Mesendoderm (in vitro differentiated cells): ENCODE measurements around the gene MRPL19.
"Not testable (repeated sequence)": the region's sequence is repeated elsewhere in the genome, so short reads cannot be mapped to it uniquely, and the experiment has no call there.

Experiments
- DNase-seq: peaks from one replicate; pipeline ENCODE4 v3.0.0; 2013
- H2AK5ac ChIP-seq: 2 replicates; pipeline ENCODE4 v1.6.1; 2013; ENCODE audit warnings: low read length, inconsistent platforms
- H2BK120ac ChIP-seq: 2 replicates; pipeline ENCODE4 v1.6.1; 2013; ENCODE audit warnings: low read depth, mild to moderate bottlenecking, low read length, moderate library complexity, mixed read lengths
- H2BK15ac ChIP-seq: replicated peaks from 2 replicates; pipeline ENCODE4 v1.6.1; 2013; ENCODE audit warnings: low read depth, mild to moderate bottlenecking, moderate library complexity
- H2BK5ac ChIP-seq: 2 replicates; pipeline ENCODE4 v1.6.1; 2013; ENCODE audit warnings: low read length, inconsistent platforms
- H3K18ac ChIP-seq: 2 replicates; pipeline ENCODE4 v1.6.1; 2013; ENCODE audit warnings: mild to moderate bottlenecking, low read length, mixed read lengths
- H3K23ac ChIP-seq: one replicate; pipeline ENCODE4 v1.6.1; 2013; ENCODE audit warnings: low read length
- H3K27ac ChIP-seq: 2 replicates; pipeline ENCODE4 v1.5.1; 2013; ENCODE audit warnings: low read depth, mild to moderate bottlenecking, inconsistent platforms, low read length, moderate library complexity
- H3K27me3 ChIP-seq: 2 replicates; pipeline ENCODE4 v1.6.1; 2013; ENCODE audit warnings: low read length, control low read depth, mild to moderate bottlenecking, inconsistent platforms; ENCODE audit not compliant: insufficient read depth, poor library complexity
- H3K36me3 ChIP-seq: 2 replicates; pipeline ENCODE4 v1.6.1; 2013; ENCODE audit warnings: low read length, inconsistent platforms; ENCODE audit not compliant: control insufficient read depth, insufficient read depth
- H3K4ac ChIP-seq: one replicate; pipeline ENCODE4 v1.6.1; 2013; ENCODE audit warnings: low read depth, mild to moderate bottlenecking, low read length, moderate library complexity
- H3K4me1 ChIP-seq: 2 replicates; pipeline ENCODE4 v1.6.1; 2013; ENCODE audit warnings: low read depth, low read length, inconsistent platforms; ENCODE audit not compliant: control insufficient read depth
- H3K4me2 ChIP-seq: 2 replicates; pipeline ENCODE4 v1.6.1; 2013; ENCODE audit warnings: low read length
- H3K4me3 ChIP-seq: 2 replicates; pipeline ENCODE4 v1.5.1; 2013; ENCODE audit warnings: mild to moderate bottlenecking, low read length
- H3K56ac ChIP-seq: one replicate; pipeline ENCODE4 v1.6.1; 2013; ENCODE audit warnings: low read length
- H3K79me1 ChIP-seq: 2 replicates; pipeline ENCODE4 v1.6.1; 2013; ENCODE audit warnings: low read length, inconsistent platforms
- H3K79me2 ChIP-seq: 2 replicates; pipeline ENCODE4 v1.6.1; 2013; ENCODE audit warnings: mild to moderate bottlenecking, low read length; ENCODE audit not compliant: control insufficient read depth, insufficient read depth
- H3K9ac ChIP-seq: 2 replicates; pipeline ENCODE4 v1.6.1; 2013; ENCODE audit warnings: low read length, inconsistent platforms
- H4K5ac ChIP-seq: one replicate; pipeline ENCODE4 v1.6.1; 2013; ENCODE audit warnings: low read length
- H4K8ac ChIP-seq: one replicate; pipeline ENCODE4 v1.6.1; 2013; ENCODE audit warnings: low read depth, mild to moderate bottlenecking, control low read depth, low read length, moderate library complexity
- WGBS: extraction: QIAGEN DNeasy Blood & Tissue Kit; methylation state at CpG from one replicate; pipeline ENCODE4 v1.1.7; 2013; ENCODE audit warnings: low lambda C conversion rate, missing lambda C conversion rate; ENCODE audit not compliant: insufficient coverage; ENCODE audit errors: extremely low coverage; 5-methylcytosine and 5-hydroxymethylcytosine counted together

The MRPL19 gene

GRCh38 chr2:75655861-75656260 is 9.3 kb downstream of the MRPL19 start:
- Histone ChIP-seq H3K4ac (no peak overlapping the region), H2AK5ac (no peak overlapping the region), H3K4me1 (peaks cover 2% of the 10 kb centered on the region), H3K4me3 (no peak overlapping the region), H3K79me1 (peaks cover 7% of the 10 kb centered on the region), H3K4me2 (no peak overlapping the region), H3K79me2 (peaks cover 2% of the 10 kb centered on the region), H3K36me3 (peaks cover 9% of the 10 kb centered on the region), H4K5ac (no peak overlapping the region), H3K23ac (no peak overlapping the region), H3K9ac (no peak overlapping the region), H2BK5ac (no peak overlapping the region), H3K27ac (no peak overlapping the region), H2BK15ac (no peak overlapping the region), H3K27me3 (no peaks in the 10 kb centered on the region), H2BK120ac (no peak overlapping the region), H3K18ac (no peak overlapping the region), H4K8ac (no peak overlapping the region), H3K56ac (no peak overlapping the region)
- WGBS: no CpG with 5 or more reads among the region's 1 CpG
- DNase-seq: no peak

- Histone ChIP-seq H3K23ac (no peak overlapping the region), H3K36me3 (peaks cover 5% of the 10 kb centered on the region), H3K4me3 (no peak overlapping the region), H3K27ac (no peak overlapping the region), H2AK5ac (no peak overlapping the region), H4K8ac (no peak overlapping the region), H3K79me1 (peaks cover 3% of the 10 kb centered on the region), H3K4ac (no peak overlapping the region), H2BK15ac (no peak overlapping the region), H3K4me2 (no peak overlapping the region), H2BK5ac (no peak overlapping the region), H3K56ac (no peak overlapping the region), H3K9ac (no peak overlapping the region), H2BK120ac (no peak overlapping the region), H3K27me3 (no peaks in the 10 kb centered on the region), H3K4me1 (peaks cover 2% of the 10 kb centered on the region), H4K5ac (no peak overlapping the region), H3K18ac (no peak overlapping the region), H3K79me2 (peaks cover 2% of the 10 kb centered on the region)
- WGBS: no CpG with 5 or more reads among the region's 1 CpG
- no peak for DNase-seq
Measured at GRCh38 chr2:75656563-75656962, 10.0 kb downstream of the MRPL19 start.

GRCh38 chr2:75657798-75658197 is 11.2 kb downstream of the MRPL19 start:
- Histone ChIP-seq H3K56ac (no peak overlapping the region), H4K8ac (no peak overlapping the region), H3K79me2 (peaks cover 2% of the 10 kb centered on the region), H3K27ac (no peak overlapping the region), H3K4me2 (no peak overlapping the region), H3K4ac (no peak overlapping the region), H2BK120ac (no peak overlapping the region), H3K36me3 (peaks cover 5% of the 10 kb centered on the region), H3K23ac (no peak overlapping the region), H3K27me3 (no peaks in the 10 kb centered on the region), H3K9ac (no peak overlapping the region), H3K4me3 (no peak overlapping the region), H2BK15ac (no peak overlapping the region), H2BK5ac (no peak overlapping the region), H2AK5ac (no peak overlapping the region), H3K79me1 (peaks cover 3% of the 10 kb centered on the region), H3K4me1 (peaks cover 2% of the 10 kb centered on the region), H4K5ac (no peak overlapping the region), H3K18ac (no peak overlapping the region)
- DNase-seq: no peak

- H4K8ac ChIP-seq: no peak overlapping the region
- H3K23ac ChIP-seq: no peak overlapping the region
- no peak overlapping the region for H2BK15ac ChIP-seq
- H2BK120ac ChIP-seq: no peak overlapping the region
- H3K9ac ChIP-seq: no peak overlapping the region
- no peak overlapping the region for H3K4me2 ChIP-seq
- H3K79me2 ChIP-seq: no peaks in the 10 kb centered on the region
- no peaks in the 10 kb centered on the region for H3K4me1 ChIP-seq
- DNase-seq: no peak
- H3K36me3 ChIP-seq: no peaks in the 10 kb centered on the region
- H3K56ac ChIP-seq: no peak overlapping the region
- no peaks in the 10 kb centered on the region for H3K27me3 ChIP-seq
- no CpG with 5 or more reads among the region's 6 CpGs for WGBS
- H3K27ac ChIP-seq: no peak overlapping the region
- H4K5ac ChIP-seq: no peak overlapping the region
- no peak overlapping the region for H3K4ac ChIP-seq
- H3K4me3 ChIP-seq: no peak overlapping the region
- H2BK5ac ChIP-seq: no peak overlapping the region
- no peaks in the 10 kb centered on the region for H3K79me1 ChIP-seq
- H3K18ac ChIP-seq: no peak overlapping the region
- no peak overlapping the region for H2AK5ac ChIP-seq
Measured at GRCh38 chr2:75666911-75667310, 20.3 kb downstream of the MRPL19 start.

GRCh38 chr2:75667884-75668283 is 21.3 kb downstream of the MRPL19 start:
- no peak overlapping the region for H2BK120ac ChIP-seq
- H2BK15ac ChIP-seq: no peak overlapping the region
- H3K23ac ChIP-seq: no peak overlapping the region
- no CpG with 5 or more reads among the region's 2 CpGs for WGBS
- H3K56ac ChIP-seq: no peak overlapping the region
- H3K79me1 ChIP-seq: no peaks in the 10 kb centered on the region
- H3K4me3 ChIP-seq: no peak overlapping the region
- H3K9ac ChIP-seq: no peak overlapping the region
- H3K27me3 ChIP-seq: no peaks in the 10 kb centered on the region
- no peaks in the 10 kb centered on the region for H3K36me3 ChIP-seq
- DNase-seq: no peak
- H4K8ac ChIP-seq: no peak overlapping the region
- no peak overlapping the region for H2BK5ac ChIP-seq
- no peaks in the 10 kb centered on the region for H3K4me1 ChIP-seq
- no peak overlapping the region for H3K18ac ChIP-seq
- no peaks in the 10 kb centered on the region for H3K79me2 ChIP-seq
- no peak overlapping the region for H3K4ac ChIP-seq
- no peak overlapping the region for H4K5ac ChIP-seq
- no peak overlapping the region for H3K27ac ChIP-seq
- no peak overlapping the region for H2AK5ac ChIP-seq
- no peak overlapping the region for H3K4me2 ChIP-seq

- H3K36me3 ChIP-seq, H2BK5ac ChIP-seq, H3K56ac ChIP-seq, H2BK120ac ChIP-seq, DNase-seq, H2AK5ac ChIP-seq, H3K27me3 ChIP-seq, H3K18ac ChIP-seq, H3K23ac ChIP-seq, H4K8ac ChIP-seq, H3K27ac ChIP-seq, H3K79me2 ChIP-seq, H3K4ac ChIP-seq, H3K4me2 ChIP-seq, H3K79me1 ChIP-seq, H2BK15ac ChIP-seq, H3K9ac ChIP-seq, H3K4me1 ChIP-seq, H4K5ac ChIP-seq, H3K4me3 ChIP-seq: not testable (repeated sequence)
- WGBS: no CpG with 5 or more reads among the region's 4 CpGs
Measured at GRCh38 chr2:75675423-75675822, 28.8 kb downstream of the MRPL19 start.
